OCI-LY7 (cell line): ENCODE data around the gene CIDEA. TPM values are rescaled to one million over a fixed set of nuclear protein-coding genes. Genes with fewer than 3 reads are reported as not detected.

Experiments
- BruUV-seq: library from RNA; stranded (reverse); fragments of 400-500 nt; replicated peaks from 2 replicates; lab custom pipeline; 2021; lab: Mats Ljungman, UMichigan
- CTCF ChIA-PET: fragments of 300-600 bp; sonication (Branson Sonifier 250); formaldehyde crosslinking; loops from one replicate; lab custom pipeline; 2022; ENCODE audit warnings: antibody characterized with exemption; ENCODE audit not compliant: unreplicated experiment; lab: Charles Lee
- POLR2A ChIA-PET: fragments of 300-600 bp; sonication (Branson Sonifier 250); formaldehyde crosslinking; loops from one replicate; lab custom pipeline; 2022; ENCODE audit warnings: antibody characterized with exemption; lab: Charles Lee
- DNase-seq: peaks from one replicate; pipeline ENCODE4 v3.0.0-alpha.2; 2015; ENCODE audit warnings: low spot score
- H2AFZ ChIP-seq: fragments of 200-600 bp; sonication (generic), shearing (Covaris generic); 2 replicates; pipeline ENCODE4 v1.6.1; 2014; ENCODE audit warnings: mild to moderate bottlenecking, antibody characterized with exemption, low read length, moderate library complexity
- H3K27ac ChIP-seq: fragments of 200-600 bp; sonication (generic); 2 replicates; pipeline ENCODE4 v1.5.1; 2014; ENCODE audit warnings: mixed run types, low read depth, mild to moderate bottlenecking, moderate library complexity, low read length, inconsistent platforms; ENCODE audit not compliant: poor library complexity, severe bottlenecking
- H3K36me3 ChIP-seq: fragments of 200-600 bp; sonication (generic); 2 replicates; pipeline ENCODE4 v1.6.1; 2014; ENCODE audit warnings: mild to moderate bottlenecking, antibody characterized with exemption, low read length, moderate library complexity, mixed read lengths; ENCODE audit not compliant: insufficient read depth
- H3K4me1 ChIP-seq: fragments of 200-600 bp; sonication (generic); 2 replicates; pipeline ENCODE4 v1.5.1; 2014; ENCODE audit warnings: mild to moderate bottlenecking, low read length; ENCODE audit not compliant: insufficient read depth, poor library complexity, severe bottlenecking
- H3K4me2 ChIP-seq: fragments of 200-600 bp; sonication (generic); 2 replicates; pipeline ENCODE4 v1.6.1; 2014; ENCODE audit warnings: mild to moderate bottlenecking, low read length
- H3K4me3 ChIP-seq: fragments of 200-600 bp; sonication (generic); 2 replicates; pipeline ENCODE4 v1.5.1; 2014; ENCODE audit warnings: mild to moderate bottlenecking, low read depth, low read length; ENCODE audit not compliant: poor library complexity, severe bottlenecking
- H3K79me2 ChIP-seq: fragments of 200-600 bp; sonication (generic); 2 replicates; pipeline ENCODE4 v1.6.1; 2016; ENCODE audit warnings: low read depth, mild to moderate bottlenecking, low read length, moderate library complexity, mixed read lengths; ENCODE audit not compliant: insufficient read depth
- H3K9me2 ChIP-seq: fragments of 200-600 bp; sonication (generic); 2 replicates; pipeline ENCODE4 v1.6.1; 2016; ENCODE audit warnings: mild to moderate bottlenecking, low read length, mixed read lengths; ENCODE audit not compliant: insufficient read depth
- H3K9me3 ChIP-seq: fragments of 200-600 bp; sonication (generic); 2 replicates; pipeline ENCODE4 v1.6.1; 2014; ENCODE audit warnings: mild to moderate bottlenecking, mixed run types, low read length, mixed read lengths
- H4K20me1 ChIP-seq: fragments of 200-600 bp; sonication (generic); 2 replicates; pipeline ENCODE4 v1.6.1; 2014; ENCODE audit warnings: mild to moderate bottlenecking, antibody characterized with exemption, low read length, moderate library complexity, mixed read lengths; ENCODE audit not compliant: insufficient read depth
- CTCF ChIP-seq: fragments of 200-600 bp; sonication (generic); conservative IDR thresholded peaks from 2 replicates; pipeline ENCODE4 v1.5.1; 2014; ENCODE audit warnings: mild to moderate bottlenecking, antibody characterized with exemption, low read length, moderate library complexity, mixed read lengths
- EZH2phosphoT487 ChIP-seq: fragments of 200-600 bp; sonication (generic); IDR thresholded peaks from 2 replicates; pipeline ENCODE4 v1.6.1; 2018; ENCODE audit warnings: low read depth, borderline replicate concordance, mild to moderate bottlenecking, mixed run types, antibody characterized with exemption, low read length, moderate library complexity, mixed read lengths
- intact Hi-C: fragments of 100-400 bp; cut with micrococcal nuclease; formaldehyde crosslinking; loops from one replicate; pipeline ENCODE4 v1.10.0; 2022; ENCODE audit not compliant: unreplicated experiment
- total RNA-seq, 2 experiments: library from RNA; depleted of rRNA in 1 of 2; stranded (reverse); fragments of >200 nt in 1 of 2; shearing (Covaris generic) in 1 of 2; gene quantifications; 2 replicates each; pipeline ENCODE4 v1.2.3, GENCODE V29; 2014 to 2022

Gene CIDEA
- total RNA-seq, 2 experiments from 2014 or later = not detected

- no peaks in the 10 kb centered on the region for H3K4me1 ChIP-seq
- ChIA-PET POLR2A (interaction anchor here (0.7 kb wide), 1 partner anchor 12 kb away, joined by 3 read pairs; no protein-coding TSS in a partner anchor), CTCF (no interaction called here)
- H3K79me2 ChIP-seq = no peaks in the 10 kb centered on the region
- no TSS peak for BruUV-seq
- peak; percentile 69 for DNase-seq
- intact Hi-C loops = no loop called here
- peak overlapping the region; percentile 60 for H3K4me3 ChIP-seq
- no peaks in the 10 kb centered on the region for H3K9me2 ChIP-seq
- no peaks in the 10 kb centered on the region for H3K9me3 ChIP-seq
- H3K36me3 ChIP-seq = no peaks in the 10 kb centered on the region
- peak overlapping the region; percentile 58 for H3K4me2 ChIP-seq
- no peaks in the 10 kb centered on the region for H4K20me1 ChIP-seq
- no peak overlapping the region for H3K27ac ChIP-seq
- H2AFZ ChIP-seq = peak overlapping the region; percentile 34; the same call in 1 of the 2 replicates
- TF ChIP-seq CTCF = peak; percentile 71
- no peak for TF ChIP-seq EZH2phosphoT487
These were observed 17.4 kb downstream of the CIDEA start for GRCh38 chr18:12271376-12272235.

- no peaks in the 10 kb centered on the region for H3K4me1 ChIP-seq
- no peaks in the 10 kb centered on the region for H3K9me3 ChIP-seq
- no peak overlapping the region for H3K4me3 ChIP-seq
- H3K9me2 ChIP-seq = no peaks in the 10 kb centered on the region
- intact Hi-C loops = no loop called here
- ChIA-PET CTCF (no interaction called here), POLR2A (interaction anchor here (0.8 kb wide), 1 partner anchor 10 kb away, joined by 3 read pairs; no protein-coding TSS in a partner anchor)
- no peaks in the 10 kb centered on the region for H3K79me2 ChIP-seq
- no peaks in the 10 kb centered on the region for H3K36me3 ChIP-seq
- no peak overlapping the region for H2AFZ ChIP-seq
- no TSS peak for BruUV-seq
- H3K27ac ChIP-seq = no peak overlapping the region
- TF ChIP-seq EZH2phosphoT487 = no peak
- TF ChIP-seq CTCF = no peak
- no peaks in the 10 kb centered on the region for H4K20me1 ChIP-seq
- no peak for DNase-seq
- no peak overlapping the region for H3K4me2 ChIP-seq
These were observed 20.6 kb downstream of the CIDEA start for GRCh38 chr18:12274793-12275192.
